ENCODE results near the gene NUDCD2.
"Not testable (repeated sequence)": the region's sequence is repeated elsewhere in the genome, so short reads cannot be mapped to it uniquely, and the experiment has no call there.

Gene NUDCD2

DNA sequence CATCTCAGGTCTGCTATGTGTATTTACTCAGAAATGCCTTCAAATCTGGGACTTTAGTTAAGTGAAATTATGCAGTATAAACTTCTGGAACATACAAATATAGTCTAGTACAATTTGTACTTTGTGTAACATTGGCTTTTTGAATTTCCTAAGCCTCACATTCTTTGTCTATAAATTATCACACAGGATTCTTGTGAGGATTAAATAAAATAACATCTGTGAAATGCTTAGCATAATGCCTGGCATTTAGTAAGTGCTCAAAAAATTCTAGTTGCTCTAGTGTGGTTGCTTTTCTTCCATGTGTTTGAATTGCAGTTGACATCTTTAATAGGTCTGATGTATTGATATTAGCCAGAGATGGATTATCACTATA is 3.1 kb upstream of the NUDCD2 start:
- no peak for DNase-seq

DNA sequence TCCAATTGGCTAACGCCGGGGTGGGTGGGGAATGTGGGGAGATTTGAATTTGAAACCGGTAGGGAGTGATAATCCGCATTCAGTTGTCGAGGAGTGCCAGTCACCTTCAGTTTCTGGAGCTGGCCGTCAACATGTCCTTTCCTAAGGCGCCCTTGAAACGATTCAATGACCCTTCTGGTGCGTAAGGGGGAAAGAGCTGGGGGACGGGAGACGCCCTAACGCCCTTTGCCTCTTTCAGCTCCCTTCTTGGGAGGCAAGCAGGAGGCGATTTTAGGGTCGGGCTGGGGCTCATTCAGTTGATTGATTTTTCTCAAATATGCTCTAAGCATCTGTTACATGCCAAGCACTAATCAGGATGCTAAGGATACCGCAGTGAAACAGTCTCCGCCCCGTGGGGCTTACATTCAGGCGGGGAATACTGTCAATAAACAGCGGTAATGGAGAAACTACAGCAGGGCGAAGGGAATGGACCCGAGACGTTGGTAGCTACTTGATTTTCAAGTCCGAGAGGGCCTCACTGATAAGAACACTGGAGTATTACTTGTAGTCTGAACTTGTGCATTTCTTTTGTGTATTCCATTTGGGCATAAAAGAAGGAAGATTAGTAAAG is 765 bp upstream of the NUDCD2 start, which contains the start of gene HMMR:
TSS of gene HMMR (plus strand) at position 71 of the 610 bp plus-strand sequence. CDS start at position 132, 61 bp downstream.
- DNase-seq, result no peak

DNA sequence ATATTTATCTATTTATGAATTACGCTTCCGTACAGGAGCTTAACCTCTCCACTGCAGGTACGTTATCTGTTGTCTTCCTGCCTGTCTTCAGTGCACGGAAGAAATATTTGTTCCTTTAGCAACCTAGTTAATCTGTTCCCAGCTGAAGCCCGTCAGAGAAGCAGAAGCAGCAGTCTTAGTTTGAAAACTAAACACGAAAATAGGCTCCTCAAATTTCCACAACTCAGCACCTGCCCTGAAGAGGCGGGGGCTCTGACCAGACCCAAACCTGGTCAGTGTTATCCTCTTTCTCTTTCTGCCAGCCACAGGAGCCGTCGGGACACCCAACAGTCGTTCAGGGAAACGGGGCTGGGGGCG is 462 bp downstream of the NUDCD2 start:
- no peak for DNase-seq

DNA sequence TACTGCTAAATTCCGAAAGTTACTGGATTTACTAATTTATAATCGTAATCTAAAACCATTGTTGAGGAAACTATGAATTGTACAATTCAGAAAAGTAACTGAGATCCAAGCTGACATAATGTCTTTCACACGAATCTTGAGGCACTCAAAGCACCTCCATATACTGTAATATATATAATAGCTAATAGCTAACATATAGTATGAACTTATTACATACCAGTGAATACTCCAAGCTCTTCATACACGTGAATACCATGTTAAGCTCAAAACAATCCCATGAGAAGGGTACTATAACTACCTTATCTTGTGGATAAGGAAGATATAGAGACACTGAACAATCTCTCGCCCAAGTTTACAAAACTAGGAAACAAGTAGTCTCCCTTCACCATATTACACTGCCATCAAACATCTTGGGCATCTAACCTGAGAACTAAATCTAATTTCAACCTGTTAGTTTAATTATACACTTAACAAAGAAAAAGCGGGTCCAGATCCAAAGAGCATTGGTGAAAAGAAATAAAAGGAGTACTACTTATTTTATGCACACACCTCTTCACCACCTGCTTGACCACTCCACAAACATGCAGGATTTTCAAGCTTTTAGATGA is 1.0 kb downstream of the NUDCD2 start:
- DNase-seq, result no peak

DNA sequence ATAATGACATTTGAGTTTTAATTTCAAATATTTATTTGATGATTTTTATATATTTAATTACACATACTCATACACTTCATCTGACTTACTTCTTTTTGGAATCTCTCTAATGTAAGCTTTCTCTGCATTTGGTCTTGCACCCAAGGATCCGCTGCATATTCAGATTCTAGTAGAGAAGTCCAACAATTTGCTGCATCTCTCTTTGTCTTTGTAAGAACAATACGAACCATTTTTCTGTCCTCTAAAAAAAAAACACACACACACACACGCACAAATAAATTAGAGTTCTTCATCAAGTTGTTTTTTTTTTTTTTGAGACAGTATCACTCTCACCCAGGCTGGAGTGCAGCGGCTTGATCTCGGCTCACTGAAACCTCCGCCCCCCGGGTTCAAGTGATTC is 3.1 kb downstream of the NUDCD2 start:
- DNase-seq, result no peak

DNA sequence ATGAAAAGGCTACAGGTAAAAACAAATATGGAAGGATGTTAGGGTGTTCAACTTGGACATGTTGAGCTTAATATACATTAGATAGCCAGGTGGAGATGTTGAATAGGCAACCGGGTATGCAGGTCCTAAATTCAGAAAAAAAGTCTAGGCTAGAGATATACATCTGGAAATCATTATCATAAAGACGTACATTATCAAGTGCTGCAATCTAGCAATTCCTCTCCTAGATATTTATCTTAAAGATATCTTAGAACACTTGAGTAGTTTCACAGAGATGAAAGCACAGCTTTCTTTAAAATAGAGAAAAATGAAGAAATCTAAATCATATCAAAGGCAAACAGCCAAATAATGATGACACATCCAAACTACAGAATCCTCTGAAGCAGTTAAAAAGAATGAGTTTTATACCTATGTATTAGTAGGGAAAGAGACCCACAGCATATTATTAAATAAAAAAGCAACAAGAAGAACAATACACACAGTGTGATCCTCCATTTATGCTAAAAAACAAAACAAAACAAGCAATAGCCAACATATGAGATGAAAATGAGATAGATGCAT is 3.8 kb downstream of the NUDCD2 start:
- no peak for DNase-seq

DNA sequence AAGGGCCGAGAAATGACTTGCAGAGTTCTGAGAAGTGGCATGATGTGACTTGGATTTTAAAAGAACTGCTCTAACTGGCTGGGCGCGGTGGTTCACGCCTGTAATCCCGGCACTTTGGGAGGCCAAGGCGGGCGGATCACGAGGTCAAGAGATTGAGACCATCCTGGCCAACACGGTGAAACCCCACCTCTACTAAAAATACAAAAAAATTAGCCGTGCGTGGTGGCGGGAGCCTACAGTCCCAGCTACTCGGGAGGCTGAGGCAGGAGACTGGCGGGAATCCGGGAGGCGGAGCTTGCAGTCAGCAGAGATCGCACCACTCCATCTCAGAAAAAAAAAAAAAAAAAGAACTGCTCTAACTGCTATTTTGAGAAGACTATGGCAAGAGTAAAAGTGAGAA is 4.5 kb downstream of the NUDCD2 start:
- not testable (repeated sequence) for DNase-seq

DNA sequence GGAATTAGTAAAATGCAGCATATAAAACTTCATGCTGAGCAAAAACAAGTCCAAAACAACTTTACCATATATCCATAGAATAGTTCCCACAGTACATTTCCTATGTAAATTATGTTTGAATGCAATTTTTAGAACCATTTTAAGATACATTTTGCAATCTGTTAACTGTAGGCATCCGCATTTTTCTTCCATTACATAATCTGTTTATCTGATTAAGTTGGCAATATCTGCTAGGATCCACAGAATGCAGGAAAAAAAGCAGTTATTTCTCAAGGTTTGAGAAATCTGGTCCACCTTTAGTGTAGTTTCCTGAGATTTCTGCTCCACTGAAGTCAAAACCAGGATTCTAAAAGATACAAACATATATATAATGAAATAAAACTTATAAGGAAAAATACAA is 6.2 kb downstream of the NUDCD2 start:
- no peak for DNase-seq

DNA sequence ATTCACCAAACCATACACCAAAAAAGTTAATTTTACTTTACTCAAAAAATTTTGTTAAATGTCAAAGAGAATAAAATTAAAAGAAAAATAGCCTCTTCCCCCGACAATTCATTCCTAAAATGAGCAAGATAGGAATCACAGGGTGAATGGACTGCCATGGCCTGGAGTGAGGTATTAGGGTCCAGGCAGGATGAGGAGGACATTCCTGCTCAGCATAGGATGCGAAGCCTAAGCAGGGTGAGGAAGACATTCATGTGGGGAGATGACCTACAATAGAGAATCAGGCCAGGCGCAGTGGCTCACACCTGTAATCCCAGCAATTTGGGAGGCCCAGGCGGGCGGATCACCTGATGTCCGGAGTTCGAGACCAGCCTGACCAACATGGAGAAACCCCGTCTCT is 8.4 kb downstream of the NUDCD2 start:
- DNase-seq, result no peak

DNA sequence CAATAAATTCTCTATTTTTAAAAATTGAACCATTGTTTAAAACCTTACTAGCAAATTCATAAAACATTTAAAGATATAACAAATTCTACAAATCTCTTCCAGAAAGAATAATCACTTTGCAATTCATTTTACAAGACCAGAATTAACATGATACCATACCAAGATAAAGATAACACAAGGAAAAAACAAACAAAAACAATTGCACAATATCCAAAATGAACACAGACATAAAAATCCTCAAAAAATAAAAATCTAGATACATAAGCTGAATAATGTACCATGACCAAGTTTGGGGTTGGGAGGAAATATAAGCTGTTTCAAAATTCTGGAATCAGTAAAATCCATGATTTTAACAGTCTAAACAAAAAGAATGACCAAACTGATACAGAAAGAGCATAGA is 11.4 kb downstream of the NUDCD2 start:
- DNase-seq, result no peak

DNA sequence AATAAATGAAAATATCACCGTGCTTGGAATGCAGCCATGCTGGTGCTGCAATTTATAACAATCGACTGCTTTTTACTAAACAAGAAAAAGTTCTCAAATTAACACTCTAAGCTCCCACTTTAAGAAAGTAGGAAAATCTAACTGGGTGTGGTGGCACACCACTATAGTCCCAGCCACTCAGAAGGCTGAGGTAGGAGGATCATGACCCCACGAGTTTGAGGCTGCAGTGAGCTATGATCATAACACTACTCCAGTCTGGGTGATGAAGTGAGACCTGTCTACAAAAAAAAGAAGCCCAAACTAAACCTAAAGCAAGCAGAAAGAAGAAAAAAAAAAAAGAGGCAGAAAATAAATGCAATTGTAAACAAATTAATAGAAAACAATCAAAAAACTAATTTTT is 12.0 kb downstream of the NUDCD2 start:
- no peak for DNase-seq

DNA sequence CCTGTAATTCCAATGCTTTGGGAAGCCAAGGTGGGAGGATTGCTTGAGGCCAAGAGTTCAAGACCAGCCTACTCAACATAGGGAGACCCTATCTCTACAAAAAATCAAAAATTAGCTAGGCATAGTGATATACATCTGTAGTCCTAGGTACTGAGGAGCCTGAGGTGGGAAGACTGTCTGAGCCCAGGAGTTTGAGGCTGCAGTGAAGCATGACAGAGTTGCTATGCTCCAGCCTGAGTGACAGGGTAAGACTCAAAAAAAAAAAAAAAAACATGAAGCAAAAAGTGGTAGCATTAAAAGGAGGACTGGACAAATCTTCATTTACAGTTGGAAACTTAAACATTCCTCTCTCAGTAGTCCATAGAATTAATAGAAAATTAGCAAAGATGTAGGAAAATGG is 12.7 kb downstream of the NUDCD2 start:
- no peak for DNase-seq

DNA sequence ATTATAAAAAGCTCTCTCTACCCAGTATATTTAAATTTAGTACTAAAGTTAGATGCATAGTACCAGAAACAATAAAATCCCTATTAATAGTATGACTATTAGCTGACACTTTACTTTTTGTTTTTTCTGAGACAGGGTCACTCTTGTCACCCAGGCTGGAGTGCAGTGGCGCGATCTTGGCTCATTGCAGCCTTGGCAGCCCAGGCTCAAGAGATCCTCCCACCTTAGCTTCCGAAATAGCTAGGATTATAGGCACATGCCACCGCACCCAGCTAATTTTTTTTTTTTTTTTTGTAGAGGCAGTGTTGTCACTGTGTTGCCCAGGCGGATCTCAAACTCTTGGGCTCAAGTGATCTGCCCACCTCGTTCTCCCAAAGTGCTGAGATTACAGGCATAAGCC is 14.6 kb downstream of the NUDCD2 start:
- no peak for DNase-seq

DNA sequence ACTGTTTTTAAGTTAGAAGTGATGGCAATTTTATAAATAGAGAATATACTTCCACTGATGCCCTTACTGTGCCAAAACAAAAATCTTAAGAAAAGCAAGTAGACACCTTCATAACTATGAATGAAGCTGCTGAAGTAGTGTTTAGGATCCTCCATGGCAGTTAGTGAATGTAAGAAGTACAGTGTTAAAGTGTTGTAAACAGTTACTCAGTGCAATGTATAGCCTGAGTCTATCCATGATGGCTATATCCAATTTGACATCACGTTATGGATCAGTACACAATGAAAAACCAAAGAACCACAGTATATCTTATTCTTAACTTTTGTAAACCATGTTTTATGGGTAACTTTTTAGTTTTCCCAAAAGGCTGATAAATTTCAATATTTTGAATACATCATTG is 15.4 kb downstream of the NUDCD2 start:
- no peak for DNase-seq

DNA sequence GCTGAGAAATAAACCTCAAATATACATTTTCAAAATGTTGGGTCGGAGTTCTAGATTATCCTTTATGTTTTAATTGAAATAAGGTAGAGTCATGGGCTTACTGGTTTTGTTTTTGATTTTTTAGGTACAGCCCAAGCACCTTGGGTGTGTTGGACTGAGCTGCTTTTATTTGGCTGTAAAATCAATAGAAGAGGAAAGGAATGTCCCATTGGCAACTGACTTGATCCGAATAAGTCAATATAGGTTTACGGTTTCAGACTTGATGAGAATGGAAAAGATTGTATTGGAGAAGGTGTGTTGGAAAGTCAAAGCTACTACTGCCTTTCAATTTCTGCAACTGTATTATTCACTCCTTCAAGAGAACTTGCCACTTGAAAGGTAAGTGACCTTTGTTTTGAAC is 18.9 kb downstream of the NUDCD2 start:
- no peak for DNase-seq

DNA sequence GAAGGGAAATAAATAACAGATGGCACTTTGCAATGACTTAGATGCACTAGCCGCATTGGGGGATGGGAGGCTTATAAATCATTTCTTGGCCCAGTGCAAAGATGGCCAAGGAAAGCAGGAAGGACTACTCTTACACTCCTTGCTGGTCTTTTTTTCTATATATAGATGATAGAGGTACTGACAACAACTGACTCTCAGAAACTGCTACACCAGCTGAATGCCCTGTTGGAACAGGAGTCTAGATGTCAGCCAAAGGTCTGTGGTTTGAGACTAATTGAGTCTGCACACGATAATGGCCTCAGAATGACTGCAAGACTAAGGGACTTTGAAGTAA is 20.8 kb downstream of the NUDCD2 start:
- DNase-seq, result no peak

DNA sequence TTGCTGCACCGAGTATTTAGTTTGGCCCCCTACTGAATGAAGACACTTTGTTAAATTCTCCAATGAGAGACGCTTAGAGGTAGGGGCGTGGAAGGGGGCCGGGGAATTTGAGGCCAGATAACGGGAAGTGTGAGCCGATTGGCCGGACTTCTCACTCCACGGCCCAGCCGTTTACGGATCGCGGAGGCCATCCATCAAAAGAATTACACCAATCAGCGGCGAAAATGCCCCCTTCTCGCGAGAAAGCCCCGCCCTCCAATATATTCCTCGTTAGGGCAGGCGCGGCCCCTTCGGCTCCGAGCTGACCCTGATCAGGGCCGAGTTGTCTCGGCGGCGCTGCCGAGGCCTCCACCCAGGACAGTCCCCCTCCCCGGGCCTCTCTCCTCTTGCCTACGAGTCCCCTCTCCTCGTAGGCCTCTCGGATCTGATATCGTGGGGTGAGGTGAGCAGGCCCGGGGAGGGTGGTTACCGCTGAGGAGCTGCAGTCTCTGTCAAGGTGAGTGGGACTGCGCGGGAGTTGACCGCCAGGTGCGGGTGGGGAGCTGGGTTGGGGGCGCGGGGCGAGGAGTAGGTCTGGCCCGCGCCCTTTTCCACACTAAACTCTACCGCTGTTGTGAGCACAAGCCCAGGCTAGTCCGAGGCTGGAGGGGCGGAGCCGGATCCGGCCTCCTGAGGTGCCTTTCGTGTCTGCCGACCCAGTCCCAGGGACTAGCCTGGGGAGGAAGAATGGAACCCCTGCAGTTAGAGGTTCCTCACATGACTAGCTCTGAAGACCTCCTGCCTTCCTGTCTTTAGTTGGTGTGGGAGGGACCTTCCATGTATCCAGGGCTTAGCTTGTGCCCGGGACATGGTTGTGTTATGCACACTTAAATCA is 22.4 kb downstream of the NUDCD2 start, which contains the start of gene CCNG1:
TSS of gene CCNG1 (plus strand) at position 287 of the 874 bp plus-strand sequence. CDS start 1,662 bp downstream, outside the sequence.
- DNase-seq, result peak; percentile 95

DNA sequence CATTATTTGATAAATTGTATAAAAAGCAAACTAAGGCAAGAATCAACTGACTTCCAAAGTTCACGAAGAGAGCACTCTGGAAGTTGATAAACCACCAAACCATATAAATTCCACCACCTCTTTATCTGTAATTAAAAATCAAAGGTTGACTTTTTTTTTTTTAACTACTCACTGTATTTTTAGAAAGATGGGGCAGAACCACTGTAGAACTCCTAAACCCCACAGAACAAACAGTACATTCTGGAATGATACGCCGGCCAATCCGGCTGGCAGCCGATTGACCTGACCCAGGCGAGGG is 22.9 kb downstream of the NUDCD2 start:
- DNase-seq, result no peak

DNA sequence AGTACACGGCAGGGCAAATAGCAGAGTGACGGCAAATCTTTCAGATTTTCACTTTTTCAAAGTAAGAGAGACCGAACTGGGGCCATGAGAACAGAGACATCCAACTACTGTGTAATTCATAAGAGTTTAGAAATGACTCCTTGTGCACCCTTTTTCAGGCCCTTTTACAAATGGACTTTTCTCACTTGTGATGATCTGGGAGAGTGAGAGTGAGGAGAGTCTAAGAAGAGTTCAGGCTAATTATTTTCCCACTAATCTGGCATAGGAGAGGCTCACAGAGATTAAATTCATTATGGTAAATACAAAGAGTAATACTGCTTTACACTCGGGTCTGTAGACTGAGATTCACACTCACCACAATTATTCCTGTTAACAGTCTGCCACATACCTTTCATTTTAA is 23.4 kb downstream of the NUDCD2 start:
- DNase-seq, result no peak

DNA sequence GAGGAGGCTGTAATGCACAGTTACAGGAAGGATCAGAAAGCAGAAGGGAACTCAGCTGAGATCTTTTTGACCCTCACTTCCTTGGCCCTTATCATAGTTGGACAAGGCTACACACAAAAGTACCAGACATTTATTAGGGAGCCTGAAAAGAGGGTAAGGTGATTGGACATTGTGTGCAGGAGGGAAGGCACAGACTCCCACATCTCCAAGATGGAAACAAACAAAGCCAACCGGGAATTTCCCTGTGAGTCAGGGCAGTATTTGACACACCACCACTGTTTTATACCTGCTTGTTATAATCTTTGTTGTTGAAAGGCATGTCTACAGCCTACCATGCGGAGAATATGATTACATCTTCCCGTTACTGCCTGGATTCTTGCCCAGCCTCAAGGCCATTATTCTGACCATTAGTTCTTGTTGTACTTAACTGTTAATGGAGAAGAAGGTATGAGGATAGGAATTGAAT is 25.5 kb downstream of the NUDCD2 start:
- peak; percentile 74 for DNase-seq

DNA sequence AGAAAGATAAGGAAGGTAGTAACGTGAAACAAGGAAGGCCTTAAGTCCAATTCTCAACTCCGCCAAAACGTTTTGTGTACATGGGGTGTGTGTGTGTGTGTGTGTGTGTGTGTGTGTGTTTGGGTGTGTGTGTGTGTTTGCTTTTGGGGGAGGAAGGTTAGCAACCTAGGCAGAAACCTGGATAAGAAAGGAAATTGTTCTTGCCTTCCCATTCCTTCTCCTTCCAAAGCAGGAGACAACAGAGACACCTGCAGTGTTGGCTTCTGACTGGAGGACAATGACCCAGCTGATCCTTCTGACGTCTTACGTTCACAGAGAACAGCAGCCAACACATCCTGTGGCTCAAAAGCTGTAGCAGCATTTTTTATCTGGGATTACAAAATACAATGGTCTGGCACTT is 26.6 kb downstream of the NUDCD2 start:
- no peak for DNase-seq

DNA sequence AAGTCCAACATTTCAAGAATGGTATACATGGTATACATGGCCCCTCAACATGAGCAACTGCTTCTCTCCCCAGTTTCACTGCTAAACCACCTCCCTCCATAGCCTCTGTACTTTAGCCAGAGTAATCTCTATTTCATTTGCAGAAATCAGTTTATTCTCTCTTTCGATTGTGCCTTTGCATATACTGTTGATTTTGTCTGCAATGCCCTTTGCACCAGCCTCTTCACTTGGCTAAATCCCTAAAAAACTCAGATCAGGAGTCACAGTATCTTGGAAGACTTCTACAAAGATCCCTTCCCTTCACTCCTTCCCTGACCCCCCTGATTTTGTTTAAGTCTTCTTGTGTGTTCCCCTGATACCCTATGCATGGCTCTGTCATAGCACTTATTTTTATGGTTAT is 27.4 kb downstream of the NUDCD2 start:
- DNase-seq, result no peak

DNA sequence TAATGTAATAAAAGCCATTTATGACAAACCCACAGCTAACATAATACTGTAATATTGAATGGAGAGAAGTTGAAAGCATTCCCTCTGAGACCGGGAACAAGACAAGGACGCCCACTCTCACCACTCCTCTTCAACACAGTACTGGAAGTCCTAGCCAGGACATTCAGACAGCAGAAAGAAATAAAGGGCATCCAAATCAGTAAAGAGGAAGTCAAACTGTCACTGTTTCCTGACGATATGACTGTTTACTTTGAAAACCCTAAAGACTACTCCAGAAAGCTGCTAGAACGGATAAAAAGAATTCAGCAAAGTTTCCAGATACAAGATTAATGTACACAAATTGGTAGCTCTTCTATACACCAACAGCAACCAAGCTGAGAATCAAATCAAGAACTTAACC is 33.8 kb downstream of the NUDCD2 start:
- DNase-seq, result not testable (repeated sequence)

DNA sequence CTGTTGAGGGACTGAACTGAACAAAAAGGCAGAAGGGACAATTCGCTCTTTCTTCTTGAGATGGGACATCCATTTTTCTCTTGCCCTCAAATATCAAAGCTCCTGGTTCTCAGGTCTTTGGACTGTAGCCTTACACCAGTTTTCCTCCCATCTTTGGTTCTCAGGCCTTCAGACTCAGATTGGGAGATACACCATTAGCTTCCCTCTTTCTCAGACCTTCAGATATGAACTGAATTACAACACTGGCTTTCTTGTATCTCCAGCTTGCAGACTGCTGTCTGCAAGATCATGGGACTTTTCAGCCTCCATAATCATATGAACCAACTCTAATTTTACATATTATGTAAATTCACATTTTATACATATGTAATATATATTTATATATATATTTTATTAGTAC is 35.1 kb downstream of the NUDCD2 start:
- no peak for DNase-seq

Data from activated effector memory CD4-positive, alpha-beta T cell treated with anti-CD3 and anti-CD28 coated beads, Interleukin-2, amount 50 U/mL, for 16 hours (primary cell).